ENCODE measurements around the gene POLR2L. TPM values are rescaled to one million over a fixed set of nuclear protein-coding genes. Genes with fewer than 3 reads are reported as not detected.

Gene POLR2L
- total RNA-seq, 1 experiment from 2014 or later, result 397 TPM

DNA sequence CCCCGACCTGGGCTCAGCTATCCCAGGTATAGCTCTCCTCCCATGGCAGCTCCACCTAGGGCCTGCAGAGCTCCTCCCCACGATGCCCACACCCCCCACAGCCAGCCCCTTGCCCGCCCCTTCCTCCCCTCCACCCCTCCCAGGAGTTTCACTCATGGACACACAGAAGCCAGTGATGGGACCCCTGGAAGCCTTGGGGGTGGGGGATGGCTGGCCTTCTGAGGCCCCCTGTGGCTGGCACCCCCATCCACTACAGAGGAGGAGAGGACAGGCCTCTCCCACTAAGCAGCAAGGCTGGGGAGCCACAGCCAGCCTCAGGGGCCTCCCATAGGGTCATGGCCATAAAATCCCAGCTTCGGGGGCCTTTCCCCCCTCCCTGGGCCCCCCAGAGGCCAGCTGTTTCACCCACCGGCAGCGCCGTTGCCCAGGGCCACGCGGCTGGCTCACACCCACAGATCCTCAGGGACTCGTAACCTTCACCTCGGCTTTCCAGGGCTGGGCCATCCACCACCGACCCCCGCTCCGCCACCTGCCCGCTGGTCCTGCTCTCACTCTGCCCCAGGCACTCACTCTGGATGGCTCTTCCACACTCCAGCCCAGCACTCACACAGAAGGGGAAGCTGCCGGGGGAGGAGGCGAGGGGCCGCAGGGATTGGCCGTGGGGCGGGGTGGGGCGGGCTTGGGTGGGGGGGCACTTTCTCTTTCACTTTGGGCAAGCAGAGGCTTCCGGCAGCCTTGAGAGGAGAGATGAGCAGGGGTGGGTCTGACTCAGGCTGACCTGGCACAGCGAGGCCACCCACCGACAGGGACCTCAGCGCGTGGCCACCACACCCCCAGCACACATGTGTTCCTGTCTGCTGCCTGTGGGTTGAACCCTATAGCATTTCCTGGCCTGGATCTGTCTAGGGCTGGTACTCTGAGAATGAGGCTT, 46.4 kb downstream of the POLR2L start:
- DNase-seq (ENCODE audit: low read depth, low spot score), result peak; percentile 60
- in situ Hi-C loops (cut with HindIII; ENCODE audit: low pct_unique_long_range_greater_than_20kb, low sequenced_read_pairs), result no loop called here

- in situ Hi-C loops (cut with HindIII; ENCODE audit: low pct_unique_long_range_greater_than_20kb, low sequenced_read_pairs), result no loop called here
- no peak for DNase-seq (ENCODE audit: low read depth, low spot score)
These were observed 47.3 kb downstream of the POLR2L start for GRCh38 chr11:794766-795633.

GRCh38 chr11:794013-794765, 48.1 kb downstream of the POLR2L start:
- no peak for DNase-seq (ENCODE audit: low read depth, low spot score)
- in situ Hi-C loops (cut with HindIII; ENCODE audit: low pct_unique_long_range_greater_than_20kb, low sequenced_read_pairs), result no loop called here

- in situ Hi-C loops (cut with HindIII; ENCODE audit: low pct_unique_long_range_greater_than_20kb, low sequenced_read_pairs), result no loop called here
- no peak for DNase-seq (ENCODE audit: low read depth, low spot score)
These were observed 48.8 kb downstream of the POLR2L start for GRCh38 chr11:793556-793955.

DNA sequence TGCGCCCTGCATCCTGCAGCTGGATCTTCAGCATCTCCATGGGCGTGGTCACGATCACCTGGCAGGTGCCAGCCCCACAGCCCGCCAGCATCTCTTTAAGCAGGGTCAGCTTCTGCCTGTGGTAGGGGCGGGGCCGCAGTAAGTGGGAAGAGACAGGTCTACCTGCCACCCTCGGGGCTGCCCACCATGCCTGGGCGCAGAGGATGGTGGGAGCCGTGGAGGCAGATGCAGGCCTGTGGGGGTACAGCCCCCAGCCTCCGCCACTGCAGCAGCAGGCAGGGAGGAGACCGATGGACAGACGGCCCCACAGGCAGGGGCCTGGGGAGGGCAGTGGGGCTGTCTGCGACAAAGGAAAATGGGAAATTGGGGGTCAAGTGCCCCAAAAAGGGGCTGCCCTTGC, 49.5 kb downstream of the POLR2L start:
- no peak for DNase-seq (ENCODE audit: low read depth, low spot score)
- in situ Hi-C loops (cut with HindIII; ENCODE audit: low pct_unique_long_range_greater_than_20kb, low sequenced_read_pairs), result no loop called here

DNA sequence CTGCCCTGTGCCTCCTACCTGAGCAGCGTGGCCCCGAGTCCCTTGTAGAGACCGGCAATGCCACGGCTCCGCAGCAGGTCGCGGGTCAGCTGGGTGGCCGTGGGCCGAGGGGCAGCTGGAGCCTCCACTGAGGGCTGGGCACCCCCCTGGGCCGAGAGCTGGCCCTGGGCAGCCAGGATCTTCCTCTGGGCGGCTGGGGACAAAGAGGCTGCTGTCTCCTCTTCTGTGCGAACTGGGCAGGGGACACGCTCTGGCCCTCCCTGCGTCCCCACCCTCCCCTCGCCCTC, 49.9 kb downstream of the POLR2L start:
- no peak for DNase-seq (ENCODE audit: low read depth, low spot score)
- in situ Hi-C loops (cut with HindIII; ENCODE audit: low pct_unique_long_range_greater_than_20kb, low sequenced_read_pairs), result no loop called here

- no peak for DNase-seq (ENCODE audit: low read depth, low spot score)
- in situ Hi-C loops (cut with HindIII; ENCODE audit: low pct_unique_long_range_greater_than_20kb, low sequenced_read_pairs), result no loop called here
These were observed 50.4 kb downstream of the POLR2L start for GRCh38 chr11:791658-792534.

GRCh38 chr11:790721-791564, 51.4 kb downstream of the POLR2L start:
- no peak for DNase-seq (ENCODE audit: low read depth, low spot score)
- in situ Hi-C loops (cut with HindIII; ENCODE audit: low pct_unique_long_range_greater_than_20kb, low sequenced_read_pairs), result no loop called here

DNA sequence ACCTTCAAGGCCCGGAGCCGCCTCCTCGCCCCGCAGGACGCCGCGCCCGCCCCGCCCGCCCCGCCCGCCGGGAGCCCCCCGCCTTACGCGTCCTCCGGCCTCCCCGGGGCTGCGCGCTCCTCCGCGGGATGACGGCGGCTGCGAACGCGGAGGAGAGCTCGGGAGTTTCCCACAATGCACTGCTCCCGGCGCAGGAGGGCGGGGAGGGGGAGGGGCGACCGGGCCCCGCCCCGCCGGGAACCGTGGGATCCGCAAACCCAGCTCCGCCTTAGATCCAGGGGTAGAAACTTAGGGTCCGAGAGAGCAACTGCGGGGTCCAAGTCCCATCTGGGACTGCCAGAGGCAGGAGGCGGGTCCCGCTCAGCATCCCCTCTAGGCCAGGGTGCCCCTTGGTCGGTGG, 52.4 kb downstream of the POLR2L start, which contains the start of gene CEND1:
Gene CEND1 (minus strand): TSS at position 148 of the 400 bp plus-strand sequence. CDS start 1,514 bp downstream, outside the sequence.
- in situ Hi-C loops (cut with HindIII; ENCODE audit: low pct_unique_long_range_greater_than_20kb, low sequenced_read_pairs), result no loop called here
- peak; percentile 43 for DNase-seq (ENCODE audit: low read depth, low spot score)

Small RNAs within 50 kb of the gene (small RNA-seq; reads per million reads assigned to genes)
- 0 reads per million in 2 experiments for gene SNORA52

Other genes starting within 250 kb of the POLR2L start
- 3.5 and 3.7 TPM in 2 replicates for gene IRF7, start 226.6 kb downstream of the POLR2L start, total RNA-seq (2014; rRNA removed; shearing (Covaris generic))
- gene CDHR5, start 217.6 kb downstream of the POLR2L start, total RNA-seq (2014; rRNA removed; shearing (Covaris generic)), result not detected in 2 replicates
- not detected in 2 replicates for gene SCT, start 215.3 kb downstream of the POLR2L start, total RNA-seq (2014; rRNA removed; shearing (Covaris generic))
- not detected in 2 replicates for gene DRD4, start 205.3 kb downstream of the POLR2L start, total RNA-seq (2014; rRNA removed; shearing (Covaris generic))
- gene DEAF1, start 147.3 kb downstream of the POLR2L start, total RNA-seq (2014; rRNA removed; shearing (Covaris generic)), result 26.1 and 33.8 TPM in 2 replicates
- 6.5 and 10.8 TPM in 2 replicates for gene TMEM80, start 146.7 kb downstream of the POLR2L start, total RNA-seq (2014; rRNA removed; shearing (Covaris generic))
- gene EPS8L2, start 136.3 kb downstream of the POLR2L start, total RNA-seq (2014; rRNA removed; shearing (Covaris generic)), result 0.61 and 3.0 TPM in 2 replicates
- 206 and 219 TPM in 2 replicates for gene TALDO1, start 95.1 kb downstream of the POLR2L start, total RNA-seq (2014; rRNA removed; shearing (Covaris generic))
- 22.8 and 23.0 TPM in 2 replicates for gene GATD1, start 65.0 kb downstream of the POLR2L start, total RNA-seq (2014; rRNA removed; shearing (Covaris generic))
- gene CEND1, start 52.4 kb downstream of the POLR2L start, total RNA-seq (2014; rRNA removed; shearing (Covaris generic)), result 0.53 TPM in 1 of 2 replicates, not detected in the other
- gene SLC25A22, start 44.2 kb downstream of the POLR2L start, total RNA-seq (2014; rRNA removed; shearing (Covaris generic)), result 16.2 and 16.3 TPM in 2 replicates
- 4.2 and 6.1 TPM in 2 replicates for gene PIDD1, start 37.3 kb downstream of the POLR2L start, total RNA-seq (2014; rRNA removed; shearing (Covaris generic))
- gene RPLP2, start 32.6 kb downstream of the POLR2L start, total RNA-seq (2014; rRNA removed; shearing (Covaris generic)), result 1,043 and 1,055 TPM in 2 replicates
- 6.3 and 7.9 TPM in 2 replicates for gene PNPLA2, start 23.6 kb downstream of the POLR2L start, total RNA-seq (2014; rRNA removed; shearing (Covaris generic))
- not detected in 2 replicates for gene CRACR2B, start 14.6 kb downstream of the POLR2L start, total RNA-seq (2014; rRNA removed; shearing (Covaris generic))
- gene CD151, start 9.6 kb downstream of the POLR2L start, total RNA-seq (2014; rRNA removed; shearing (Covaris generic)), result 228 and 233 TPM in 2 replicates
- 150 and 167 TPM in 2 replicates for gene TSPAN4, start 323 bp upstream of the POLR2L start, total RNA-seq (2014; rRNA removed; shearing (Covaris generic))
- 21.8 and 31.0 TPM in 2 replicates for gene CHID1, start 68.3 kb upstream of the POLR2L start, total RNA-seq (2014; rRNA removed; shearing (Covaris generic))
- gene AP2A2, start 83.3 kb upstream of the POLR2L start, total RNA-seq (2014; rRNA removed; shearing (Covaris generic)), result 14.6 and 16.2 TPM in 2 replicates
- not detected in 2 replicates for gene MUC6, start 194.2 kb upstream of the POLR2L start, total RNA-seq (2014; rRNA removed; shearing (Covaris generic))
- gene MUC2, start 232.3 kb upstream of the POLR2L start, total RNA-seq (2014; rRNA removed; shearing (Covaris generic)), result not detected in 2 replicates